HepG2 (cell line): ENCODE results near the gene ZFAND2B. TPM values are rescaled to one million over a fixed set of nuclear protein-coding genes. Genes with fewer than 3 reads are reported as not detected.

Experiments used
- AFF4 ChIP-seq: sonication (generic); formaldehyde crosslinking; IDR thresholded peaks from 2 replicates; pipeline ENCODE4 v1.4.0; 2020; ENCODE audit warnings: missing genetic modification reagents
- MED1 ChIP-seq: sonication (generic); formaldehyde crosslinking; IDR thresholded peaks from 2 replicates; pipeline ENCODE4 v1.4.0; 2020; ENCODE audit warnings: missing genetic modification reagents
- SNAPC4 ChIP-seq: sonication (generic); formaldehyde crosslinking; IDR thresholded peaks from 2 replicates; pipeline ENCODE4 v1.4.0; 2020; ENCODE audit warnings: mild to moderate bottlenecking, missing genetic modification reagents
- SP4 ChIP-seq: sonication (generic); formaldehyde crosslinking; IDR thresholded peaks from 2 replicates; pipeline ENCODE4 v1.8.1; 2023; ENCODE audit warnings: mild to moderate bottlenecking, missing genetic modification reagents
- TRIM24 ChIP-seq: sonication (generic); formaldehyde crosslinking; IDR thresholded peaks from 2 replicates; pipeline ENCODE4 v1.8.0; 2022; ENCODE audit warnings: mild to moderate bottlenecking, missing genetic modification reagents
- ZBTB2 ChIP-seq: sonication (generic); formaldehyde crosslinking; IDR thresholded peaks from 2 replicates; pipeline ENCODE4 v1.8.0; 2022; ENCODE audit warnings: low read depth, missing genetic modification reagents
- ZMYM3 ChIP-seq: sonication (generic); formaldehyde crosslinking; IDR thresholded peaks from 2 replicates; pipeline ENCODE4 v1.5.1; 2020; ENCODE audit warnings: mild to moderate bottlenecking, missing genetic modification reagents
- ZNF30 ChIP-seq: sonication (generic); formaldehyde crosslinking; IDR thresholded peaks from 2 replicates; pipeline ENCODE4 v1.5.0; 2020; ENCODE audit warnings: mild to moderate bottlenecking, missing genetic modification reagents
- ZNF569 ChIP-seq: sonication (generic); formaldehyde crosslinking; IDR thresholded peaks from 2 replicates; pipeline ENCODE4 v1.5.0; 2020; ENCODE audit warnings: mild to moderate bottlenecking, missing genetic modification reagents, moderate library complexity, borderline replicate concordance
- ZNF672 ChIP-seq: sonication (generic); formaldehyde crosslinking; IDR thresholded peaks from 2 replicates; pipeline ENCODE4 v1.8.1; 2022; ENCODE audit warnings: missing genetic modification reagents
- polyA plus RNA-seq, 8 experiments: library from polyadenylated mRNA; depleted of rRNA in 3 of 8; stranded (reverse) in 7 of 8; unstranded in 1 of 8; fragments of >200 nt; fragmentation: Illumina TruSeq in 4 of 8; extraction: Trizol in 4 of 8; gene quantifications; 2 replicates each; pipeline versions ENCODE4 v1.2.1 to v1.2.3, GENCODE V29; 2011 to 2016; ENCODE audit warnings: low read depth in 4 of 8, missing spikeins in 1 of 8, mixed read lengths in 1 of 8; ENCODE audit not compliant: insufficient read depth in 1 of 8
- total RNA-seq, 5 experiments: library from RNA; depleted of rRNA; stranded (reverse); fragments of >200 nt; fragmentation: Illumina TruSeq; extraction: Trizol; gene quantifications; 2 replicates each; pipeline ENCODE4 v1.2.3, GENCODE V29; 2016; ENCODE audit warnings: low read depth in 1 of 5
- TF ChIP-seq, protein P1 (sequence below): sonication (generic); formaldehyde crosslinking; IDR thresholded peaks from 2 replicates; pipeline ENCODE4 v1.5.0; 2020; ENCODE audit warnings: mild to moderate bottlenecking, missing genetic modification reagents, borderline replicate concordance
- TF ChIP-seq, protein P2 (sequence below): IDR thresholded peaks from 2 replicates; pipeline ENCODE4 v1.6.1; 2018; ENCODE audit warnings: missing genetic modification reagents, mild to moderate bottlenecking, missing compliant biosample characterization

ZFAND2B gene
- total and polyA plus RNA-seq, 2 of the 13 experiments (the other 11 are each of a cell fraction or from before 2014, with no cell fraction given) = 53.3 to 115 TPM

DNA sequence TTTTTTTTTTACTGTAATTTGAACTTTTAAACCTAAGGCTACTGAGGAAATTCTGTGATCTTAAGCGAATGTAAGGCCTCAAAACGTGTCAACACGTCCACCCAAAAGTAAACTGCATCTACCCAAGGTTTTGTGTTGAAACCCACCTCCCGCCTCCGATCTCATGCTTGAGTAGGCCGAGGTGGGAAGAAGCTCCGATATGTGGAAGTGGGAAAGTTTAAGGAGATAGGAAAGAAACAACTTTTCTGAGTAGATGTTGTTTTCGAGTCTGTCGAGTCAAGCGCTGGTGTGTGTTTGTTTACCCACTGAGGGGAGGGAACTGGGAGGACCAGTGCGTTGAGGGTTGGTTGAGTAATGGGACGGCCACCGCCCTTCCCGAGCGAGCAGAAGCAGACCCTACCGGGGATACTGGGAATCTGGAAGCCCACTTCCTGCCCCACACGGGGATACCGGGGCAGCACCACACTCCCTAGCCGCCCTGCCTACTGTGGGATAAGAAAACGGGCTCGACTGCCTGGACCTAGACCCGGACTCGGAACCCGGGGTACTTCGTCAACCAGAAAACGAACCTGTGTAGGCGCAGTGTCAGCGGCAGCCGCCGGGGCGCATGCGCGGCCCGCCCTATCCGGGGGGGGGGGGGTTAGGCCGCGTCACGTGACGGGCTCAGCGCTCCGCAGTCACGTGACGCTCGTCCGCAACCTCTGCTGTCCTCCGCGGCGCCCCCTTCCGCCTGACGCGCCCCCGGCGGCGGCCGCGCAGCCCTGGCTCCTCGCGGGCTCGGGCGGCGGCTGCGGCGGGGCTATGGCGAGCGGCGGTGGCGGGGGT, 28.8 kb upstream of the ZFAND2B start, which contains the start of gene RETREG2 (continued):
- peak; percentile 91 for TF ChIP-seq SNAPC4
- TF ChIP-seq ZNF30 = no peak
- TF ChIP-seq AFF4 (CRISPR knock-in tag) = no peak
- no peak for TF ChIP-seq ZMYM3 (CRISPR knock-in tag)
- peak; percentile 95 for TF ChIP-seq ZNF569 (CRISPR knock-in tag)
- TF ChIP-seq MED1 (CRISPR knock-in tag) = peak; percentile 77
- TF ChIP-seq TRIM24 (CRISPR knock-in tag) = no peak
- TF ChIP-seq, protein P1, sequence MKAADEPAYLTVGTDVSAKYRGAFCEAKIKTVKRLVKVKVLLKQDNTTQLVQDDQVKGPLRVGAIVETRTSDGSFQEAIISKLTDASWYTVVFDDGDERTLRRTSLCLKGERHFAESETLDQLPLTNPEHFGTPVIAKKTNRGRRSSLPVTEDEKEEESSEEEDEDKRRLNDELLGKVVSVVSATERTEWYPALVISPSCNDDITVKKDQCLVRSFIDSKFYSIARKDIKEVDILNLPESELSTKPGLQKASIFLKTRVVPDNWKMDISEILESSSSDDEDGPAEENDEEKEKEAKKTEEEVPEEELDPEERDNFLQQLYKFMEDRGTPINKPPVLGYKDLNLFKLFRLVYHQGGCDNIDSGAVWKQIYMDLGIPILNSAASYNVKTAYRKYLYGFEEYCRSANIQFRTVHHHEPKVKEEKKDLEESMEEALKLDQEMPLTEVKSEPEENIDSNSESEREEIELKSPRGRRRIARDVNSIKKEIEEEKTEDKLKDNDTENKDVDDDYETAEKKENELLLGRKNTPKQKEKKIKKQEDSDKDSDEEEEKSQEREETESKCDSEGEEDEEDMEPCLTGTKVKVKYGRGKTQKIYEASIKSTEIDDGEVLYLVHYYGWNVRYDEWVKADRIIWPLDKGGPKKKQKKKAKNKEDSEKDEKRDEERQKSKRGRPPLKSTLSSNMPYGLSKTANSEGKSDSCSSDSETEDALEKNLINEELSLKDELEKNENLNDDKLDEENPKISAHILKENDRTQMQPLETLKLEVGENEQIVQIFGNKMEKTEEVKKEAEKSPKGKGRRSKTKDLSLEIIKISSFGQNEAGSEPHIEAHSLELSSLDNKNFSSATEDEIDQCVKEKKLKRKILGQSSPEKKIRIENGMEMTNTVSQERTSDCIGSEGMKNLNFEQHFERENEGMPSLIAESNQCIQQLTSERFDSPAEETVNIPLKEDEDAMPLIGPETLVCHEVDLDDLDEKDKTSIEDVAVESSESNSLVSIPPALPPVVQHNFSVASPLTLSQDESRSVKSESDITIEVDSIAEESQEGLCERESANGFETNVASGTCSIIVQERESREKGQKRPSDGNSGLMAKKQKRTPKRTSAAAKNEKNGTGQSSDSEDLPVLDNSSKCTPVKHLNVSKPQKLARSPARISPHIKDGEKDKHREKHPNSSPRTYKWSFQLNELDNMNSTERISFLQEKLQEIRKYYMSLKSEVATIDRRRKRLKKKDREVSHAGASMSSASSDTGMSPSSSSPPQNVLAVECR (CRISPR knock-in tag) = peak; percentile 88; the same call in 1 of the 2 replicates
- TF ChIP-seq SP4 = peak; percentile 81
- peak; percentile 80; the same call in 1 of the 2 replicates for TF ChIP-seq ZBTB2
- TF ChIP-seq, protein P2, sequence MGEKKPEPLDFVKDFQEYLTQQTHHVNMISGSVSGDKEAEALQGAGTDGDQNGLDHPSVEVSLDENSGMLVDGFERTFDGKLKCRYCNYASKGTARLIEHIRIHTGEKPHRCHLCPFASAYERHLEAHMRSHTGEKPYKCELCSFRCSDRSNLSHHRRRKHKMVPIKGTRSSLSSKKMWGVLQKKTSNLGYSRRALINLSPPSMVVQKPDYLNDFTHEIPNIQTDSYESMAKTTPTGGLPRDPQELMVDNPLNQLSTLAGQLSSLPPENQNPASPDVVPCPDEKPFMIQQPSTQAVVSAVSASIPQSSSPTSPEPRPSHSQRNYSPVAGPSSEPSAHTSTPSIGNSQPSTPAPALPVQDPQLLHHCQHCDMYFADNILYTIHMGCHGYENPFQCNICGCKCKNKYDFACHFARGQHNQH = peak; percentile 81
- TF ChIP-seq ZNF672 (CRISPR knock-in tag) = no peak
